HG03095 (cell line): ENCODE measurements around the gene GLCCI1.

ENCODE experiments used
- ATAC-seq: cut with Tn5 transposase; IDR thresholded peaks from one replicate; pipeline ENCODE4 v1.9.1; 2021; ENCODE audit warnings: moderate library complexity; ENCODE audit not compliant: unreplicated experiment

Gene GLCCI1

GRCh38 chr7:7959979-7960670 lies 8.5 kb upstream of the GLCCI1 start:
- peak; percentile 90 for ATAC-seq

- ATAC-seq: no peak
Observed at GRCh38 chr7:7962851-7963250, 5.7 kb upstream of the GLCCI1 start.

GRCh38 chr7:7964250-7964649 lies 4.3 kb upstream of the GLCCI1 start:
- ATAC-seq: no peak

GRCh38 chr7:7964691-7965090 lies 3.9 kb upstream of the GLCCI1 start:
- ATAC-seq: no peak

- ATAC-seq: no peak
Observed at GRCh38 chr7:7965301-7965700, 3.3 kb upstream of the GLCCI1 start.

- no peak for ATAC-seq
Observed at GRCh38 chr7:7966141-7966734, 2.4 kb upstream of the GLCCI1 start.

GRCh38 chr7:7967886-7968543 lies 581 bp upstream of the GLCCI1 start:
- no peak for ATAC-seq

GRCh38 chr7:7969306-7970236 lies 975 bp downstream of the GLCCI1 start:
- no peak for ATAC-seq

GRCh38 chr7:7970237-7970530 lies 1.6 kb downstream of the GLCCI1 start:
- ATAC-seq: no peak

GRCh38 chr7:7970531-7971307 lies 2.1 kb downstream of the GLCCI1 start:
- ATAC-seq: no peak

- ATAC-seq: no peak
Observed at GRCh38 chr7:7971308-7972040, 2.9 kb downstream of the GLCCI1 start.

GRCh38 chr7:7972128-7972527 lies 3.5 kb downstream of the GLCCI1 start:
- no peak for ATAC-seq

- no peak for ATAC-seq
Observed at GRCh38 chr7:7972922-7973594, 4.5 kb downstream of the GLCCI1 start.

- no peak for ATAC-seq
Observed at GRCh38 chr7:7976677-7977076, 8.1 kb downstream of the GLCCI1 start.

- ATAC-seq: no peak
Observed at GRCh38 chr7:7977774-7978173, 9.2 kb downstream of the GLCCI1 start.

- ATAC-seq: no peak
Observed at GRCh38 chr7:7978860-7979259, 10.3 kb downstream of the GLCCI1 start.

GRCh38 chr7:7979558-7979957 lies 11.0 kb downstream of the GLCCI1 start:
- ATAC-seq: no peak

- no peak for ATAC-seq
Observed at GRCh38 chr7:7980134-7980533, 11.5 kb downstream of the GLCCI1 start.

GRCh38 chr7:7982904-7983303 lies 14.3 kb downstream of the GLCCI1 start:
- ATAC-seq: no peak
